ENCODE data around the gene KCNJ4.
A peak's percentile ranks its signal among the peaks of the same experiment; 100 is the strongest.
"Not testable (repeated sequence)": the region's sequence is repeated elsewhere in the genome, so short reads cannot be mapped to it uniquely, and the experiment has no call there.

The KCNJ4 gene

GRCh38 chr22:38487946-38488345, 32.9 kb upstream of the KCNJ4 start:
- Histone ChIP-seq H3K9ac (ENCODE audit: low read depth, low read length) (no peak overlapping the region), H3K27ac (ENCODE audit: low read depth, low read length) (no peak overlapping the region), H3K36me3 (ENCODE audit: insufficient read depth, low read length) (peaks cover 98% of the 10 kb centered on the region), H3K9me3 (ENCODE audit: insufficient read depth, low read depth, low read length) (no peaks in the 10 kb centered on the region), H3K4me3 (ENCODE audit: low read length) (no peak overlapping the region), H3K27me3 (ENCODE audit: insufficient read depth, low read length) (no peaks in the 10 kb centered on the region), H3K4me1 (ENCODE audit: insufficient read depth, low read length) (peaks cover 20% of the 10 kb centered on the region)
- 96% methylated on average over 6 of the region's 6 CpGs for WGBS

GRCh38 chr22:38485783-38486182, 30.8 kb upstream of the KCNJ4 start:
- H3K4me1 ChIP-seq (ENCODE audit: insufficient read depth, low read length) = peaks cover 12% of the 10 kb centered on the region

GRCh38 chr22:38484244-38484643, 29.2 kb upstream of the KCNJ4 start:
- Histone ChIP-seq H3K36me3 (ENCODE audit: insufficient read depth, low read length) (peaks cover 92% of the 10 kb centered on the region), H3K27me3 (ENCODE audit: insufficient read depth, low read length) (no peaks in the 10 kb centered on the region), H3K9me3 (ENCODE audit: insufficient read depth, low read depth, low read length) (no peaks in the 10 kb centered on the region), H3K4me1 (ENCODE audit: insufficient read depth, low read length) (no peaks in the 10 kb centered on the region; the same call in 1 of the 2 replicates), H3K9ac (ENCODE audit: low read depth, low read length) (no peak overlapping the region), H3K27ac (ENCODE audit: low read depth, low read length) (no peak overlapping the region), H3K4me3 (ENCODE audit: low read length) (no peak overlapping the region)
- WGBS = 96% methylated on average over 1 of the region's 1 CpG

More at GRCh38 chr22:38485783-38486182, 30.8 kb upstream of the KCNJ4 start:
- WGBS = 91% methylated on average over 5 of the region's 5 CpGs
- no peaks in the 10 kb centered on the region for H3K9me3 ChIP-seq (ENCODE audit: insufficient read depth, low read depth, low read length)
- peaks cover 98% of the 10 kb centered on the region for H3K36me3 ChIP-seq (ENCODE audit: insufficient read depth, low read length)
- no peak overlapping the region for H3K27ac ChIP-seq (ENCODE audit: low read depth, low read length)
- H3K27me3 ChIP-seq (ENCODE audit: insufficient read depth, low read length) = no peaks in the 10 kb centered on the region
- H3K9ac ChIP-seq (ENCODE audit: low read depth, low read length) = no peak overlapping the region
- no peak overlapping the region for H3K4me3 ChIP-seq (ENCODE audit: low read length)

GRCh38 chr22:38482662-38483308, 27.8 kb upstream of the KCNJ4 start:
- no peak overlapping the region for H3K27ac ChIP-seq (ENCODE audit: low read depth, low read length)
- no peaks in the 10 kb centered on the region; the same call in 1 of the 2 replicates for H3K4me1 ChIP-seq (ENCODE audit: insufficient read depth, low read length)
- H3K9me3 ChIP-seq (ENCODE audit: insufficient read depth, low read depth, low read length) = no peaks in the 10 kb centered on the region
- peaks cover 80% of the 10 kb centered on the region for H3K36me3 ChIP-seq (ENCODE audit: insufficient read depth, low read length)
- no peak overlapping the region for H3K4me3 ChIP-seq (ENCODE audit: low read length)
- no peak overlapping the region for H3K9ac ChIP-seq (ENCODE audit: low read depth, low read length)
- WGBS = 94% methylated on average over 6 of the region's 6 CpGs
- no peaks in the 10 kb centered on the region for H3K27me3 ChIP-seq (ENCODE audit: insufficient read depth, low read length)

- Histone ChIP-seq H3K4me3 (ENCODE audit: low read length) (no peak overlapping the region), H3K27ac (ENCODE audit: low read depth, low read length) (no peak overlapping the region), H3K9me3 (ENCODE audit: insufficient read depth, low read depth, low read length) (no peaks in the 10 kb centered on the region), H3K36me3 (ENCODE audit: insufficient read depth, low read length) (peaks cover 73% of the 10 kb centered on the region), H3K9ac (ENCODE audit: low read depth, low read length) (no peak overlapping the region), H3K4me1 (ENCODE audit: insufficient read depth, low read length) (no peaks in the 10 kb centered on the region; the same call in 1 of the 2 replicates), H3K27me3 (ENCODE audit: insufficient read depth, low read length) (no peaks in the 10 kb centered on the region)
- WGBS = 95% methylated on average over 8 of the region's 8 CpGs
Observed at GRCh38 chr22:38481871-38482332, 26.9 kb upstream of the KCNJ4 start.

GRCh38 chr22:38481162-38481870, 26.3 kb upstream of the KCNJ4 start:
- no peak overlapping the region for H3K4me3 ChIP-seq (ENCODE audit: low read length)
- H3K36me3 ChIP-seq (ENCODE audit: insufficient read depth, low read length) = peaks cover 67% of the 10 kb centered on the region
- H3K9ac ChIP-seq (ENCODE audit: low read depth, low read length) = no peak overlapping the region
- 89% methylated on average over 3 of the region's 3 CpGs for WGBS
- H3K27ac ChIP-seq (ENCODE audit: low read depth, low read length) = no peak overlapping the region
- no peaks in the 10 kb centered on the region for H3K9me3 ChIP-seq (ENCODE audit: insufficient read depth, low read depth, low read length)
- H3K4me1 ChIP-seq (ENCODE audit: insufficient read depth, low read length) = no peaks in the 10 kb centered on the region; the same call in 1 of the 2 replicates
- H3K27me3 ChIP-seq (ENCODE audit: insufficient read depth, low read length) = no peaks in the 10 kb centered on the region

- Histone ChIP-seq H3K9ac (ENCODE audit: low read depth, low read length) (no peak overlapping the region), H3K9me3 (ENCODE audit: insufficient read depth, low read depth, low read length) (no peaks in the 10 kb centered on the region), H3K27me3 (ENCODE audit: insufficient read depth, low read length) (no peaks in the 10 kb centered on the region), H3K4me3 (ENCODE audit: low read length) (no peak overlapping the region), H3K36me3 (ENCODE audit: insufficient read depth, low read length) (peaks cover 46% of the 10 kb centered on the region), H3K27ac (ENCODE audit: low read depth, low read length) (no peak overlapping the region), H3K4me1 (ENCODE audit: insufficient read depth, low read length) (no peaks in the 10 kb centered on the region)
- WGBS = 82% methylated on average over 7 of the region's 7 CpGs
Observed at GRCh38 chr22:38479096-38479837, 24.3 kb upstream of the KCNJ4 start.

- WGBS = 100% methylated on average over 1 of the region's 1 CpG
- Histone ChIP-seq H3K9me3 (ENCODE audit: insufficient read depth, low read depth, low read length) (no peaks in the 10 kb centered on the region), H3K27me3 (ENCODE audit: insufficient read depth, low read length) (no peaks in the 10 kb centered on the region), H3K36me3 (ENCODE audit: insufficient read depth, low read length) (peaks cover 30% of the 10 kb centered on the region), H3K27ac (ENCODE audit: low read depth, low read length) (0 out of 2 replicates have a peak overlapping the region, but pooled peaks have one; percentile 6), H3K4me3 (ENCODE audit: low read length) (no peak overlapping the region), H3K9ac (ENCODE audit: low read depth, low read length) (no peak overlapping the region), H3K4me1 (ENCODE audit: insufficient read depth, low read length) (no peaks in the 10 kb centered on the region)
Observed at GRCh38 chr22:38477585-38477984, 22.6 kb upstream of the KCNJ4 start.

- 84% methylated on average over 9 of the region's 10 CpGs for WGBS
- Histone ChIP-seq H3K4me3 (ENCODE audit: low read length) (no peak overlapping the region), H3K27ac (ENCODE audit: low read depth, low read length) (no peak overlapping the region), H3K36me3 (ENCODE audit: insufficient read depth, low read length) (0 out of 2 replicates have a peak, but pooled peaks cover under 1% of the 10 kb centered on the region), H3K9ac (ENCODE audit: low read depth, low read length) (no peak overlapping the region), H3K9me3 (ENCODE audit: insufficient read depth, low read depth, low read length) (no peaks in the 10 kb centered on the region), H3K27me3 (ENCODE audit: insufficient read depth, low read length) (no peaks in the 10 kb centered on the region), H3K4me1 (ENCODE audit: insufficient read depth, low read length) (no peaks in the 10 kb centered on the region)
Observed at GRCh38 chr22:38474003-38474607, 19.1 kb upstream of the KCNJ4 start.

- Histone ChIP-seq H3K27me3 (ENCODE audit: insufficient read depth, low read length) (peaks cover 21% of the 10 kb centered on the region), H3K9me3 (ENCODE audit: insufficient read depth, low read depth, low read length) (no peaks in the 10 kb centered on the region), H3K36me3 (ENCODE audit: insufficient read depth, low read length) (no peaks in the 10 kb centered on the region), H3K4me1 (ENCODE audit: insufficient read depth, low read length) (no peaks in the 10 kb centered on the region), H3K27ac (ENCODE audit: low read depth, low read length) (no peak overlapping the region), H3K4me3 (ENCODE audit: low read length) (no peak overlapping the region), H3K9ac (ENCODE audit: low read depth, low read length) (no peak overlapping the region)
- WGBS = 89% methylated on average over 11 of the region's 11 CpGs
Observed at GRCh38 chr22:38471237-38471636, 16.2 kb upstream of the KCNJ4 start.

GRCh38 chr22:38470179-38470578, 15.2 kb upstream of the KCNJ4 start:
- not testable (repeated sequence) for H3K9me3 ChIP-seq (ENCODE audit: insufficient read depth, low read depth, low read length); H3K9ac ChIP-seq (ENCODE audit: low read depth, low read length); H3K27ac ChIP-seq (ENCODE audit: low read depth, low read length); H3K36me3 ChIP-seq (ENCODE audit: insufficient read depth, low read length); H3K4me1 ChIP-seq (ENCODE audit: insufficient read depth, low read length); H3K4me3 ChIP-seq (ENCODE audit: low read length)
- 95% methylated on average over 10 of the region's 10 CpGs for WGBS
- H3K27me3 ChIP-seq (ENCODE audit: insufficient read depth, low read length) = peaks cover 31% of the 10 kb centered on the region
